HG02678 (cell line): Measurements from ENCODE around the gene MARCHF3.
A peak's percentile ranks its signal among the peaks of the same experiment; 100 is the strongest.
"Not testable (repeated sequence)": the region's sequence is repeated elsewhere in the genome, so short reads cannot be mapped to it uniquely, and the experiment has no call there.

Experiments
- ATAC-seq: cut with Tn5 transposase; IDR thresholded peaks from one replicate; pipeline ENCODE4 v1.9.1; 2021; ENCODE audit warnings: mild to moderate bottlenecking, moderate library complexity; ENCODE audit not compliant: unreplicated experiment

Gene MARCHF3

DNA sequence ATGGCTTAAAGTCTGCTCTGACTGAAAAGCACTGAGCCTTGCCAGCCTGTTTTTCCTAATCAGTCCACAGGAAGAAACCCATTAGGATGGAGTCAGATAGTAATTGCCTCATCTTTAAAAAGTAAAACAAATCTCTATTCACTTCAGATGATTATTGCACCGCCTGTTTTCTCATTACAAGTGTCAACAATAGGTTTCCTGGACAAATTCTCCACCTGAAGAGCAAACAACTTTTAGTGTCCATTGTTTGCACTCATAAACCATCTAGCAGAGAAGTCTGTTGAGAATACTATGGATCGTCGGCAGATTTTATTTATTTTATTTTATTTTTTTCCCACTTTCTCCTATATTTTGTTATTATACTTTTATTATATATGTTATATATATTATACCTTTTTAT, 22.7 kb upstream of the MARCHF3 start:
- ATAC-seq, result no peak

DNA sequence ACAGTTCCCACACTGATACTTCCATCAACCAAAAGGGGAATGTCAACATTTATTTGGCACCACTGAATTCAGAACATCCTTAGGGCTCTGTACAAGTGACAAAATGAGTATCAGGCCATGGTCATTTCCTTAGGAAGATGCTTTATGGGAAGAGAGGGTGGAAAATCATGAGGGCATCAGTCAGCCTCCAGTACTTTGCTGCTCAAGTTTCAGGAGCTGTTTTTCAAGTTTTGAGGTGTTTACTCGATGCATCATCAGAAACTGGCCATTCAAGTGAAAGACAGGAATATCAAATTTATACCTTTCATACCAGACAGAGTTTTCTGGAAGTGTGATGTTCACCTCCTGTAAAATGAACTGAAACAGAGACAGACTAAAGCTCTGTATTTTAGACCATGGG, 21.2 kb upstream of the MARCHF3 start:
- ATAC-seq, result no peak

GRCh38 chr5:127046343-127047072, 16.1 kb upstream of the MARCHF3 start:
- no peak for ATAC-seq

DNA sequence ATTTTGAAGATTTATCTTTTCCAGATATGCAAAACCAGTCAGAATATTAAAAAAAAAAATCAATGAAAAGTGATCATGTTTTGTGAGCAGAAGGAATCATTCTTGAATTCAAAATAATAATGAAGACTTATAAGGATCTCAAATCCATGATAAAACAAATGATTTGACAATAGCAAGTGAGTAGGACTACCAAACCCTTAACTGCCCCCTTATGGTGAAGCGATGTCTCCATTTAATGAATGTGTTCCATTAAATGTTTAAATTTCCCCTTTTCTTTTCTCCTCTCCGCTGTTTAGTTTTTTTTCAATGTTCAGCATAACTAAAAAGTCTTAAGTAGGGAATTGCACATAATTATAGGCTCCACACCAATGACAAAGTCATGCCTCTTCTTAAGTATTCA, 12.2 kb upstream of the MARCHF3 start:
- no peak for ATAC-seq

DNA sequence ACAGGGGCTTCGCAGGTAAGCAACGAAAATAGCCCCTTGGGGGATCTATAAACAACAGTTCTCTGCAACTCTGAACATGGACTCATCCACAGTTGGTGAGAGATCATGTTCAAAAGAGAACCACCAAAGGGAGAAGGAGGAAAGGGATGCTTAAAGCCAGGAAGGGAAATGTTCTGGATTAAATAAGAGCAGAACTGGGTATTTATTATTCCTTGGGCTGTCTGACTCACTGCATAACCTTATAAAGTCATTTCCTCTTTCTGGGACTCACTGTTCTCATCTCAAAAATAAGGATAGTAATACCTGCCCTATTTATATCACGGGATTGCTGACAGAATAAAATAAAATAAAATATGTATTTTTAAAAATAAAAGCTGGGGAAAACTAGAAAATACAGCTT, 11.2 kb upstream of the MARCHF3 start:
- no peak for ATAC-seq

- ATAC-seq, result no peak
Measured at GRCh38 chr5:127040796-127041520, 10.6 kb upstream of the MARCHF3 start.

DNA sequence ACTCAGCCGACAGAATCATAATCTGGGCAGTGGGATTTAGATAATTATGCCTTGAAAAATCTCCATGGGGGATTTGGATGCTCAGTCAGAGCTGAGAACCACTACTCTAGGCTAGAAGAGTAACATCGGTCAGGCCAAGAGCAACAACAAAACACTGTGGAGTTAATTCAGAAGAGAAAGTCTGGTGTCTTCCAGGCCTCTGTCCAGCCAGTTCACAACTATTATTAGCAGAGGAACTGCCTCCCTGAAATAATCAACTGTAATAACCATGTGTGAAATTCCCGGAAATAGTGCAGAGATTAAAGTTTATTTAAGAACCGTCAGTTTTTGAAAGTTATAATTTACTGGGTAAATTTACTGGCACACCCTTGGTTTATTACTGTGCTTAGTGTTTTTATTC, 8.2 kb upstream of the MARCHF3 start:
- ATAC-seq, result no peak

- no peak for ATAC-seq
Measured at GRCh38 chr5:127031863-127032232, 1.5 kb upstream of the MARCHF3 start.

DNA sequence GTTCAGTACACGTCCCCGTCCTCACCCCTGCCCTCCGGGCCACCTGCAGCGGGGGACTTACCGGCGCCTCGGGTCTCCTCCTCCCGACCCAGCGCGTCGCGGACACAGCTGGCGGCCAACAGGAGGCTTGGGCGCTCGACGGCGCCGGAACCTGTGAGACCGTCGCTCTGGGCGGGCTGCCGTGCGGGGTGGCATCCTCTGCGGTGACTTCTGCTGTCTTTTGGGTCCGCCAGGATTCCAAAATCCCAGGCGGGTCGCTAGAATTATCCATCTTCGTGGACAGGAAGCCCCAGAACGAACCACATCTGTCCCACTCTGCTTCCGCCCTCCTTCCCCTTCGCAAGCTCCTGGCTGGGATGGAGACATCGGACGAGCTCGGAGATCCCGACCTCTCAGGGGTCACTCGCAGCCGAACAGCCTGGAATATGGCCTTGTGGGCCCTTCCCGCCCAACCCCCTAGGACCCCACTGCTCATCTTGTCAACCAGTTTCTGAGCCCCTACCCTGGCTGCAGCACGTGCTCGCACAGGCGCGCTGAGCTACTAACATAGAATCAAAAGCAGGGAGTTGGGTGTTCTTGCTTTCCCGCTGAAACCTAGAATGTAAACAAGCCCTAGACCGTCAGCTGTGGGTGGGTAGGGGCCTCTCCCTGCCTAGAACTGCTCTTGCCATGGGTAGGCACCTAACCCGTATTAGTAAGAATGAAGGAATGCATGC, 947 bp upstream of the MARCHF3 start:
- ATAC-seq, result peak; percentile 18

- ATAC-seq, result peak; percentile 13
Measured at GRCh38 chr5:127029581-127030258, 638 bp downstream of the MARCHF3 start.

GRCh38 chr5:127028822-127029457, 1.4 kb downstream of the MARCHF3 start:
- no peak for ATAC-seq

DNA sequence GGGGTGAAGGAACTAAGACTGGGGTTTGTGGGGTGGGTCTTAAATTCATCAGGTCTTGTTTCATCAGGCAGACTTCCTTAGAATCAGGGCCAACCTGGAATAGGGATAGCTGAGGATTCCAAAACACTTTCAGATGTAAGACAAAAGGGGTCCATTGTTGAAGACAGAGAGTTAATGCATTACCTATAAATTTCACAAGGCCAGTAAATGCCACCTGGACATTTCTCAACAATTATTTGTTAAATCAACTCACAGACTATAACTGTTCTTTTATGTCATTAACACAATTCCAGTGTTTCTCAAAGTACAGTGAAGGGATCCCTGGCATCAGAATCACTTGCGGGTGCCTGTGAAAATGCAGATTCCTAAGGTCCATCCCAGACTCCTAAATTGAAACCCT, 2.8 kb downstream of the MARCHF3 start:
- ATAC-seq, result no peak

GRCh38 chr5:127026166-127026565, 4.2 kb downstream of the MARCHF3 start:
- no peak for ATAC-seq

GRCh38 chr5:127025467-127025866, 4.9 kb downstream of the MARCHF3 start:
- no peak for ATAC-seq

DNA sequence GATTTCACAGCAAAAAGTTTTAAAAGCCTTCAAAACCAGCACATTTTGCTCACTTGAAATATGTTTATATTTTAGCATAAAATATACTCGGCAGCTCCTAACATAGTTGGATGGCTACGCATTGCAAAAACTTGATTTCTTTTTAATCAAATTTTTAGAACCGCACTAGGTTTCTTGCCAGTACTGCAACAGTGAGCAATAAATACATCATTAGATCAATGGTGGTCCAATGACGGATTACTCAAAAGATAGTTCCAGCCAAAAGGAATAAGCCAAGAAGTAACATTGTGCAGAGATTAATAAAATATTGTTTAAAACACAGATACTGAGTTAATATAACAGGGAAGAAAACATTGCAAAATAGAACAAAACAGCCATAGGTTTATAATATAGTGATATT, 5.5 kb downstream of the MARCHF3 start:
- no peak for ATAC-seq

DNA sequence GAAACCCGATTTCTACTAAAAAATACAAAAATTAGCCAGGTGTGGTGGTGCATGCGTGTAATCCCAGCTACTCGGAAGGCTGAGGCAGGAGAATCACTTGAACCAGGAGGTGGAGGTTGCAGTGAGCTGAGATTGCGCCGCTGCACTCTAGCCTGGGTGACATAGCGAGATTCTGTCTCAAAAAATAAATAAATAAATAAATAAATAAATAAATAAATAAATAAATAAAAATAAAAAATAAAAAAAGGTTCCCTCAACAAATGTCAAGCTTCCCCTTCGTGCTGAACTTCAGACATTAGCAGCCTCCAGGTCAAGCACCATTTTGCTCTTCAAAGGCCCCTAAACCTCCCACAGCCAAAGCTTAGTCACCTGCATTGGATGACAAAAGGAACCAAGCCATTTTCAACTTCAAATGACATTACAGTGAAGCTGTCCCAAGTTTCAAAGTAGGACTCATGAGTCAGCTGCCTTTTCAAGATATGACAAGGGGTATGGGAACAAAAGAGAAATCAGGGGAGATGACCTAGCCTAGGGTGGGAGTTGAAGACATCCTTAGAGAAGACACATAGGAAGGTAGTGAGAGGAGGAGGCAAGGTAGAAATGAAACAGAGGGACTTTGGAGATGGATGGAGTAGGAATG, 6.7 kb downstream of the MARCHF3 start:
- not testable (repeated sequence) for ATAC-seq

DNA sequence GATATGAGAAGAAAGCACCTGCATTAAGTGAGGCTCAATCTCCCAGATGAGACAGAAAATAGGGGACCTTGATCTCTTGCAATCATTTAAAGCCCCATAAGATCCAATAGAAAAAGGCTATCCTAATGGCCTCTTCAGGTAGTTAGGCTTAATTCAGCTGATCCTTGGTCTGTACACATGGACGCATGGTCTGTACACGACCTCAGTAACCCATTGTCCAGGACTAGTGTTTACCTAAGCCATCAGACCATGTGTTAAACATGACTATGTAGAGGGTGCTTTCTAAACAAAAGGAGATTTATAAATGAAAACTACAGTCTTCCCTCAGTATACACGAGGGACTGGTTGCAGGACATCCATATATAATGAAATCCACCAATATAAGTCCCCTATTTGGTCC, 7.5 kb downstream of the MARCHF3 start:
- ATAC-seq, result no peak

DNA sequence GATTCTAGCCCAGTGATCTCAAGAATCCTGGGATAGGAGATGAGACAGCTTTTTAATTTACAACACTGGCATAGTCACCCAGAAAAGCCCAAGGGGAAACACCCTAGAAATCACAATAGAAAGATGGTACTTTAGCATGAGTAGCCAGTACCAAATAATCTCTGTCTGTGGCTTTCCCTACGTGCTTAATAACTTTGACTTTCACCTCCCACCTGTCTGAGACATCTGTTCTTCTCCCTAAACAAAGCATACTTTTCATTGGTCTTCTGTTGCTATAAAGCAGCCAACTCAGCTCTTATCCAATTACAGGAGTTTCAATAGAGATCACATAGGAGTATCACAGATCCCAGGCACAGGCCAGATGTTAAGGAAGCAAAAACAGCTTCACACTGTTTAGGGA, 10.4 kb downstream of the MARCHF3 start:
- ATAC-seq, result peak; percentile 60

- ATAC-seq, result not testable (repeated sequence)
Measured at GRCh38 chr5:127016722-127017121, 13.6 kb downstream of the MARCHF3 start.

DNA sequence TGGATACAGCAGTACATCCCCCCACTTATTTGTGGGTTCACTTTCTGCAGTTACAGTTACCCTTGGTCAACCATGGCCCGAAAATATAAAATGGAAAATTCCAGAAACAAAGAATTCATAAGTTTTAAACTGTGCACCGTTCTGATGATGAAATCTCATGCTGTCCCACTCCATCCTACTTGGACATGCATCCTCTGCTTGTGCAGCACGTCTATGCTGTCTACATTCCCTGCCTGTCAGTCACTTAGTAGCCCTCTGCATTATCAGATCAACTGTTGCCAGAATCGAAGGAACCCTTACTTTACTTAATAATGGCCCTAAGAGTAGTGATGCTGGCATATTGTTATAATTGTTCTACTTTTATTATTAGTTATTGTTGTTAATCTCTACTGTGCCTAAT, 14.6 kb downstream of the MARCHF3 start:
- ATAC-seq, result no peak
